Epithelial cell of esophagus (primary cell): ENCODE results near the gene FAM227B.
"Not testable (repeated sequence)": the region's sequence is repeated elsewhere in the genome, so short reads cannot be mapped to it uniquely, and the experiment has no call there.

Experiments
- DNase-seq: peaks from one replicate; pipeline ENCODE4 v3.0.0; 2010; ENCODE audit warnings: low read depth
- H3K4me3 ChIP-seq: 2 replicates; pipeline ENCODE4 v1.5.1; 2011; ENCODE audit warnings: mild to moderate bottlenecking, low read length, control low read depth
- CTCF ChIP-seq: IDR thresholded peaks from 2 replicates; pipeline ENCODE4 v1.5.1; 2011; ENCODE audit warnings: low read depth, mild to moderate bottlenecking, low read length, control low read depth, inconsistent platforms; ENCODE audit not compliant: insufficient read depth; ENCODE audit errors: missing control alignments

The FAM227B gene

GRCh38 chr15:49538520-49538919 lies 82.1 kb downstream of the FAM227B start:
- DNase-seq = no peak
- TF ChIP-seq CTCF = no peak
- H3K4me3 ChIP-seq = no peak overlapping the region

DNA sequence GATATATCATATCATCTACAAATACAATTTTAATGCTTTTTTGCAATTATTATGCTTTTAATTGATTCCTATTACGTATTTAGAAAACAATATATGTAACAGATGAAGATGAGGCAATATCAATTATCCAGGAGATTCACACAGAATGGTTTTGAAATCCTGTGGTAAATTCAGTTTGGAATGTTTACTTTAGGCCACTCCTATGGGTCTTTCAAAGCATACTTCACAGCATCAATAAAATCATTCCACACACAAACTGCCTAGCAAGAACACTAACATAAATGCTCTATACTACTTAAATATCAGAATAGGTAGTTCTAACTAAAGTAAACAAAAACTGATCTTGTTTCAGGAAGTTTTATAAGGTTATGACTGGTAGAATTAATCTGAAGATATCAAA lies 90.5 kb downstream of the FAM227B start:
- no peak for TF ChIP-seq CTCF
- DNase-seq = peak; percentile 29
- H3K4me3 ChIP-seq = no peak overlapping the region

DNA sequence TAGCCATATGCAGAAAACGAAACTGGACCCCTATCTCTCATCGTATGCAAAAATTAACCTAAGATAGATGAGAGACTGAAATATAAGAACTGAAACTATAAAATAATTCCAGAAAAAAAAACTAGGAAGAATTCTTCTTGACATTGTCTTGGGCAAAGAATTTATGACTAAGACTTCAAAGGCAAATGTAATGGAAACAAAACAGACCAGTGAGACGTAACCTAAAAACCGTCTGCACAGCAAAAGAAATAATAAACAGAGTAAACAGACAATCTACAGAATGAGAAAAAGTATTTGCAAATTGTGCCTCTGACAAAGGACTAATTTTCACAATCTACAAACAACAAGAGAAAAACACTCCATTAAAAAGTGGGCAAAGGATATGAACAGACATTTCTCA lies 92.3 kb downstream of the FAM227B start:
- H3K4me3 ChIP-seq = no peak overlapping the region
- no peak for TF ChIP-seq CTCF
- no peak for DNase-seq

GRCh38 chr15:49521802-49522201 lies 98.8 kb downstream of the FAM227B start:
- no peak overlapping the region for H3K4me3 ChIP-seq
- TF ChIP-seq CTCF = peak; percentile 23
- peak; percentile 29 for DNase-seq

DNA sequence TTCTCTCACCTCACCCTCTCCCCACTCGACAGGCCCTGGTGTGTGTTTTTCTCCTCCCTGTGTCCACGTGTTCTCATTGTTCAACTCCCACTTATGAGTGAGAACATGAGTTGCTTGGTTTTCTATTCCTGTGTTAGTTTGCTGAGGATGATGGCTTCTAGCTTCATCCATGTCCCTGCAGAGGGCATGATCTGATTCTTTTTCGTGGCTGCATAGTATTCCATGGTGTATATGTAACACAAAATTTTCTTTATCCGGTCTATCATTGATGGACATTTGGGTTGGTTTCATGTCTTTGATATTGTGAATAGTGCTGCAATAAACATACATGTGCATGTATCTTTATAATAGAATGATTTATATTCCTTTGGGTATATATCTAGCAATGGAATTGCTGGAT lies 107.9 kb downstream of the FAM227B start:
- DNase-seq, H3K4me3 ChIP-seq: not testable (repeated sequence)

- H3K4me3 ChIP-seq = no peak overlapping the region
- TF ChIP-seq CTCF = no peak
- peak; percentile 67 for DNase-seq
Observed at GRCh38 chr15:49507261-49507660, 113.4 kb downstream of the FAM227B start.

DNA sequence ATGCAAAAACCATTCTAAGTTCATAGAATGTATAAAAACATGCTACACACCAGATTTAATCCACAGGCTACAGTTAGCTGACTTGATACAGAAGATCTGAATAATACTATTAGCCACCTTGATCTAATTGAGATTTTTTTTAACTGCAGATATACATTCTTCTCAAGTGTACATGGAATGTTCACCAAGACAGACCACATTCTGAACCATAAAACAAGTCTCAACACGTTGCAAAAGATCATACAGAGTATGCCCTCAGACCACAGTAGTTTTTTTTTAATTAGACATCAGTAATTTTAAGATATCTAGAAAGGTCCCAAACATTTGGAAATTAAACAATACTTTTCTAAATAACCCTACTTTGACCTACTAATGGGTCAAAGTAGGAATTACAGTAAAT lies 114.3 kb downstream of the FAM227B start:
- no peak for TF ChIP-seq CTCF
- no peak overlapping the region for H3K4me3 ChIP-seq
- DNase-seq = peak; percentile 74

GRCh38 chr15:49501586-49501985 lies 119.0 kb downstream of the FAM227B start:
- no peak overlapping the region for H3K4me3 ChIP-seq
- DNase-seq = no peak

More at GRCh38 chr15:49501586-49501985, 119.0 kb downstream of the FAM227B start:
- no peak for TF ChIP-seq CTCF
